ENCODE measurements around the gene ACADVL.
A peak's percentile ranks its signal among the peaks of the same experiment; 100 is the strongest.

Gene ACADVL

DNA sequence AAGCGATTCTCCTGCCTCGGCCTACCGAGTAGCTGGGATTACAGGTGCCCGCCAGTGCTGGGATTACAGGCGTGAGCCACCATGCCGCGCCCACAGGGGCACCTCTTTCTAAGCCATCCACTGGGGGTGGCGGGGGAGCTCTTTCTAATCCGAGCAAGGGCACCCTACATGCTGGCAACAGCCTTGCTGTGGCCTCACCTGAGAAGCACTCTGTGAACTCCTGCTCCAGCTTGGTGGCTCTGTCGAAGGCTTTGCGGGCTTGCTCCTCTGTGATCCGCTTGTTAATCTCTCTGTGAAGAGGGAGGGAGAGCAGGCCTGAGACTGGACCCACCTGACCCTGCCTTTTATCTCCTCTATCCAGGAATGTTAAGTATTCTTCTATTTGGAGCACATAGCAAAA lies 28.7 kb upstream of the ACADVL start:
- DNase-seq (ENCODE audit: low read depth in 2 of 2, low spot score in 1 of 2) = no peak

DNA sequence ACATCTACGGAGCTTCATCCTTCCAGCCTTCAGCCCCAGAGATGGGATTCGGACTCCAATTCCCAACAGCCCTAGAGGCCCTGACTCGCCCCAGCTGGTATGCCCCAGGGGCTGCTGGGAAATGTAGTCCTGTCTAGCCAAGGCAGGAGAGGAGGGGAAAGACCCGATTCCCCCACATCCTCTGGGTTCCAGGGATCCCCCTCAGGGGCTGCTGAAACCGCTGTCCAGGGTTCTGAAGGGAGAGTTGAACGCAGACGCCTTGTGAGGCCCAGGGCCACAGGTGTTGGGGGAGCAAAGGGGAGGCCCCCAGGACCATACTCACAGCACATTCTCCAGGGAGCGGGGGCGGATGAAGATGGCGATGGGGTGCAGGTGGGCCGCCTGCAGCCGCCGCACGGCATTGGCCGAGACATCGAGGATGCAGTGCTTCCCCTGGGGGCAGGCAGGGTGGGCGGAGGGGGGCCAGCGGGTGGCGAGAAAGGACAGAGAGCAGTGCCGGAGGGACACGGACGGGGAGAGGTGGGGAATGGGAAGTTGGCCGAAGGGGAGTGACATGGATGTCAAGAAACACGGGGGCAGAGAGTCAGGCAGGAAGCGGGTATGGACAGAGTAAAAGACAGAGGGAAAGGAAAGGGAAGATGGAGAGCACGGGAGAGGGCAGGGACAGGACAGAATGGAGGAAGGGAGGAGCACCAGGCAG lies 28.0 kb upstream of the ACADVL start:
- DNase-seq (ENCODE audit: low read depth in 2 of 2, low spot score in 1 of 2) = no peak

- DNase-seq (ENCODE audit: low read depth in 2 of 2, low spot score in 1 of 2) = no peak
Observed at GRCh38 chr17:7192271-7192937, 27.3 kb upstream of the ACADVL start.

GRCh38 chr17:7195971-7196370 lies 23.8 kb upstream of the ACADVL start:
- no peak for DNase-seq (ENCODE audit: low read depth in 2 of 2, low spot score in 1 of 2)

DNA sequence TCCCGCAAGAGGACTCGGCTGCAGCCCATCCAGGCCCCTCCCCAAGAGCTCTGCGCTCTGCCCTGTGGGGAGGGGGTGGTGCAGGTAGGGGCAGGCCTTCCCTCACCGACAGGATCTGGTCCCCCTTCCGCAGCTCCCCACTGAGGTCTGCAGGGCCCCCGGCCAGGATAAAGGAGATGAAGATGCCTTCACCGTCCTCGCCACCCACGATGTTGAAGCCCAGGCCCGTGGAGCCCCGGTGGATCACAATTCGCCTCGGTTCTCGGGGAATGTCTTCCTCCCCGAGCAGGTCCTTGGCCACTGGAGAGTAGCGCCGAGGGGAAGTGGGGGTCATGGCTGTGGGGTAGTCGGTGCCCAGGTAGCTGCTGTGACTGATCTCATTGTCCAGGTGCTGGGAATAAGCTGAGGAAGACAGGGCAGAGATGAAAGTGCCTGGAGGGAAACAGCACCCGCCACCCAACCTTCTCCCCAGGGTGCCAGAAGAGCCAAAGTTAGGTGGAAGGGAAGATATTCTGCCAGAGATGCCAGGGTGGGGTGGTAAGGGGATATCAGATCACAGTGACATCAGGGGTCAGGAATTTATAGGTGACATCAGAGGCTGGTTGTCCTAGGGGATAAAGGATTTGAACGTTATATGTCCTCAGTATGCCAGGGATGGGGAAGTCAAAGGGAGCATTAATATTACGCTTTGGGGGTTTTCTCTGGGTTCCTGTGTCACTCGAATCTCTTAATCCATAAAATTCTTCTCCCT lies 22.9 kb upstream of the ACADVL start:
- DNase-seq (ENCODE audit: low read depth in 2 of 2, low spot score in 1 of 2) = no peak

DNA sequence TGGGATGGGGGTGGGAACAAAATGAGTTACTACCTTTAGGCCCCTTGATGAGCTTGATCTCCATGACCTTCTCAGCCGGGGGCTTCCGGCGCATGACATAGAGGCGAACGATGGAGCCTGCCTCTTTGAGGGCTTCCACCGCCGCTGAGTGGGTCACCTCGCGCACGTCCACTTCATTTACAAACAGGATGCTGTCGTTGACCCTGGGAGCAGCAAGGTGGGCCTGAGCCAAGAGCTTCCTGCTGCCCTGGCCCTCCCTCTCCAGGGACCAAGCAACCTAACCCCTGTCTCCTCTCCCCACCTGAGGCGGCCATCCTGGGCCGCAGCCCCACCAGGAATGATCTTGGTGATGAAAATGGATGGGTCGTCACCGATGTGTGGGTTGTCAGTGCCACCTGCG lies 16.3 kb upstream of the ACADVL start:
- DNase-seq (ENCODE audit: low read depth in 2 of 2, low spot score in 1 of 2) = no peak

GRCh38 chr17:7204336-7204735 lies 15.4 kb upstream of the ACADVL start:
- no peak for DNase-seq (ENCODE audit: low read depth in 2 of 2, low spot score in 1 of 2)

- DNase-seq (ENCODE audit: low read depth in 2 of 2, low spot score in 1 of 2) = peak; percentile 89 to 91
Observed at GRCh38 chr17:7204828-7205461, 14.8 kb upstream of the ACADVL start.

DNA sequence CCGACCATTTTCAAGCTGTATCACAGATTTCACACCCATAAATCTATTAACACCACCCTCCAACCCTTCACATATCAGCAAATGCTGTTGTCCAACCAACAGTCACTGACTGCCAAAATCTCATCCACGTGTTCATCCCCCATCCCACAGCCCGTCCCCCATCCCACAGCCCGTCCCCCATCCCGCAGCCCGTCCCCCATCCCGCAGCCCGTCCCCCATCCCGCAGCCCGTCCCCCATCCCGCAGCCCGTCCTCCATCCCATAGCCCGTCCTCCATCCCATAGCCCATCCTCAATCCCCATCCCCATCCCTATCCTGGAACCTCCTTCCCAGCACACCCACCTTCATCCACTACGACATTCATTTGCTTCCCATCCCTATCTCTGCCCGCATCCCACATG lies 14.2 kb upstream of the ACADVL start:
- DNase-seq (ENCODE audit: low read depth in 2 of 2, low spot score in 1 of 2) = no peak

GRCh38 chr17:7207120-7208001 lies 12.4 kb upstream of the ACADVL start:
- DNase-seq (ENCODE audit: low read depth in 2 of 2, low spot score in 1 of 2) = no peak

DNA sequence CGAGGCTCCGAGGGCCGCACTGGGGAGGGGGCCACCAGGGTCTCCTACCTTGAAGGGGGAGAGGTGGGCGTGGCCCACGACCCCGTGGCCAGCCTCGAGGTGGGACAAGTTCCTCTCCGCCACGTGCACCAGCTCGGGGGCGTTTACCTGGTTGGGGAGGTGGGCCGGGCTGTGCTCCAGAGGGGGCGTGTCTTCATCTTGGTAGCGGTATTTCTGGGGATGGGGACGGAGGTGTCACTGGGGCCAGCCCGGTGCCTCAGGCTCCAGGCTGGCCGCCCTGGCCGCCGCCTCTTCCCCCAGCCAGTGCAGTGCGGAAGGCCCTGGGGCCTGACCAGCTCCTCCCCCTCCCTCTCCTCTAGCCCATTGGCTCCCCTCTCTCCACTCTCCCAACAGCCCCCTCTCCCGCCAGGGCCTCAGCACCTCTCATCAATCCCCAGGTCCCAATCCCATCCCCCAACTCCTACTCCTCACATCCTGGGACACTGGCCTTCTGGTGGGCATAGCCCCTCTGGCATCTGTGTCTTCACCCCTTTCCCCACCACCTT lies 11.6 kb upstream of the ACADVL start:
- no peak for DNase-seq (ENCODE audit: low read depth in 2 of 2, low spot score in 1 of 2)

- no peak for DNase-seq (ENCODE audit: low read depth in 2 of 2, low spot score in 1 of 2)
Observed at GRCh38 chr17:7208754-7209460, 10.8 kb upstream of the ACADVL start.

- DNase-seq (ENCODE audit: low read depth in 2 of 2, low spot score in 1 of 2) = no peak
Observed at GRCh38 chr17:7211491-7212273, 8.1 kb upstream of the ACADVL start.

- no peak for DNase-seq (ENCODE audit: low read depth in 2 of 2, low spot score in 1 of 2)
Observed at GRCh38 chr17:7213895-7214299, 5.8 kb upstream of the ACADVL start.

- DNase-seq (ENCODE audit: low read depth in 2 of 2, low spot score in 1 of 2) = peak; percentile 97 to 98
Observed at GRCh38 chr17:7214300-7215135, 5.2 kb upstream of the ACADVL start.

DNA sequence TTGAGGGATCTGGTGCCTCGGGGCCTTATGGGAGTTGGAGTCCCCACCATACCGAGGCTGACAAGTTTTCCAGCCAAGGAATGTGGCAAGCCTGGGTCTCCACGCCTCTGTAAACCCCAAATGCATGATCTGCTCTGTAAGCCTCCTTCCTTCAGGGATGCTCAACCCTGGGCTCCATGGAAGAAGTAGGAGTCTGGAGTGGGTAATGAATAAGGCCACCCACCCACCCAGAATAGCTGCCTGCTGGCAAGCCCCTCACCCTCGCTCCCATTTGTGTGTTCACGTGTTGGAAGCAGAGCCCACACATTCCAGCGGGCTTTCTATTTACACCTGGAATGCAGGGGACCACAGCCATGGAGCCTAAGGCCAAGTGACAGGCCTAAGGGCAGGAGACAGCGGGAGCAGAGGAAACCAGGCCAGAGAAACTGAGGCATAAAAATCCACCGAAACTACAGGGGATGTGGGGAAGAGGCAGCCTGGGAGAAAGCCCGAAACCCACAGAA lies 4.6 kb upstream of the ACADVL start:
- no peak for DNase-seq (ENCODE audit: low read depth in 2 of 2, low spot score in 1 of 2)

DNA sequence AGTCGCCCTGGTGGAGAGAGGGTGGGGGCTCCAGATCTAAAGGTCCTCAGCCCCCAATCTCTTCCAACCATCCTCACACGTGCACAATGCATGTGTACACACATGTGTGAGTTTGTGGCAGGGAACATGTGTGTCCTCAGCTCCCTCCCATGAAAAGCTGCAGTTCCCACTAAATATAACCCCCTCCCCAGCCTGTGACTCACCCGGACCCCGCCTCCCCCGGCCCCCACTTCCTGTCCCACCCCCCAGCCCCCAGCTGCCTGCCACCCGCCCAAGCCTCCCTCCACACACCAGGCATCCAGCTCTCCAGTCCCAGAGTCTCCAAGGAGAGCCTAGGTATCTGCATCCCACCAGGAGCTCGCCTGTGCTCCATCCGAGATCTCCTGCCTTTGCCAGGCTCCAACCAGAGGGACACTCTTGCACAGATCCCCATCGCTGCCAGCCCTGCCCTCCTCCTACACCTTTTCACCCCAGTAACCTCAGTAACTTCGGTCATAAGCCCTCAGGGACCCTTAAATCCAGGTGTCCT lies 4.0 kb upstream of the ACADVL start:
- DNase-seq (ENCODE audit: low read depth in 2 of 2, low spot score in 1 of 2) = no peak

Data from stimulated activated CD8-positive, alpha-beta memory T cell treated with anti-CD3 and anti-CD28 coated beads, Interleukin-4, amount 100 ng/mL, for 1 hour (primary cell).